H9 (cell line): Measurements from ENCODE around the gene KDM2B. TPM values are rescaled to one million over a fixed set of nuclear protein-coding genes. Genes with fewer than 3 reads are reported as not detected.

ENCODE experiments used
- DNase-seq: peaks from one replicate; pipeline ENCODE4 v3.0.0-alpha.2; 2017
- H2AFZ ChIP-seq: one replicate; pipeline ENCODE4 v1.6.1; 2013; ENCODE audit warnings: mild to moderate bottlenecking, low read length, control low read depth, moderate library complexity
- H2AK5ac ChIP-seq: 2 replicates; pipeline ENCODE4 v1.6.1; 2013; ENCODE audit warnings: low read length, control low read depth, mixed read lengths; ENCODE audit not compliant: insufficient read length
- H2BK120ac ChIP-seq: one replicate; pipeline ENCODE4 v1.6.1; 2013; ENCODE audit warnings: low read depth, mild to moderate bottlenecking, low read length, control low read depth, inconsistent platforms; ENCODE audit not compliant: poor library complexity, severe bottlenecking
- H2BK12ac ChIP-seq: 2 replicates; pipeline ENCODE4 v1.6.1; 2013; ENCODE audit warnings: low read length, control low read depth, mixed read lengths, low read depth; ENCODE audit not compliant: insufficient read length
- H2BK15ac ChIP-seq: 2 replicates; pipeline ENCODE4 v1.6.1; 2013; ENCODE audit warnings: low read depth, low read length, control low read depth
- H2BK20ac ChIP-seq: one replicate; pipeline ENCODE4 v1.6.1; 2013; ENCODE audit warnings: low read depth, mild to moderate bottlenecking, low read length, control low read depth, inconsistent platforms; ENCODE audit not compliant: poor library complexity, severe bottlenecking
- H2BK5ac ChIP-seq: 2 replicates; pipeline ENCODE4 v1.6.1; 2013; ENCODE audit warnings: low read length, control low read depth, mixed read lengths; ENCODE audit not compliant: insufficient read length
- H3K14ac ChIP-seq: 2 replicates; pipeline ENCODE4 v1.6.1; 2013; ENCODE audit warnings: low read length, control low read depth; ENCODE audit not compliant: insufficient read depth
- H3K18ac ChIP-seq: 2 replicates; pipeline ENCODE4 v1.6.1; 2013; ENCODE audit warnings: low read depth, mild to moderate bottlenecking, mixed read lengths, low read length, control low read depth; ENCODE audit not compliant: insufficient read length
- H3K23ac ChIP-seq: 2 replicates; pipeline ENCODE4 v1.6.1; 2013; ENCODE audit warnings: low read length, control low read depth, mixed read lengths, low read depth; ENCODE audit not compliant: insufficient read length
- H3K23me2 ChIP-seq: 2 replicates; pipeline ENCODE4 v1.6.1; 2013; ENCODE audit warnings: low read depth, mild to moderate bottlenecking, mixed read lengths, low read length, control low read depth; ENCODE audit not compliant: insufficient read length, poor library complexity, severe bottlenecking
- H3K27ac ChIP-seq: 2 replicates; pipeline ENCODE4 v1.5.1; 2013; ENCODE audit warnings: low read length, control low read depth, mixed read lengths, low read depth; ENCODE audit not compliant: insufficient read length
- H3K27me3 ChIP-seq: 2 replicates; pipeline ENCODE4 v1.6.1; 2013; ENCODE audit warnings: low read length, control low read depth, inconsistent platforms; ENCODE audit not compliant: insufficient read depth
- H3K4ac ChIP-seq: 2 replicates; pipeline ENCODE4 v1.6.1; 2013; ENCODE audit warnings: low read depth, mild to moderate bottlenecking, control low read depth, inconsistent platforms, low read length, moderate library complexity
- H3K4me1 ChIP-seq: 2 replicates; pipeline ENCODE4 v1.6.1; 2013; ENCODE audit warnings: low read length, control low read depth, inconsistent platforms; ENCODE audit not compliant: insufficient read depth
- H3K4me2 ChIP-seq: 2 replicates; pipeline ENCODE4 v1.6.1; 2013; ENCODE audit warnings: low read length, control low read depth, mixed read lengths; ENCODE audit not compliant: insufficient read length, insufficient read depth
- H3K56ac ChIP-seq: 2 replicates; pipeline ENCODE4 v1.6.1; 2013; ENCODE audit warnings: low read depth, mild to moderate bottlenecking, mixed read lengths, low read length, control low read depth; ENCODE audit not compliant: insufficient read length
- H3K79me1 ChIP-seq: 2 replicates; pipeline ENCODE4 v1.6.1; 2013; ENCODE audit warnings: low read depth, mild to moderate bottlenecking, moderate library complexity, low read length, control low read depth, inconsistent platforms; ENCODE audit not compliant: insufficient read depth, poor library complexity, severe bottlenecking
- H3K79me2 ChIP-seq: 2 replicates; pipeline ENCODE4 v1.6.1; 2013; ENCODE audit warnings: low read length, control low read depth, inconsistent platforms; ENCODE audit not compliant: insufficient read depth
- H3K9ac ChIP-seq: 2 replicates; pipeline ENCODE4 v1.6.1; 2013; ENCODE audit warnings: low read length, control low read depth, mixed read lengths; ENCODE audit not compliant: insufficient read length; ENCODE audit errors: extremely low read depth
- H3K9me3 ChIP-seq: one replicate; pipeline ENCODE4 v1.6.1; 2013; ENCODE audit warnings: low read depth, low read length, inconsistent platforms; ENCODE audit not compliant: control insufficient read depth
- H3T11ph ChIP-seq: one replicate; pipeline ENCODE4 v1.6.1; 2013; ENCODE audit warnings: mild to moderate bottlenecking, low read length, control low read depth, inconsistent platforms
- H4K20me1 ChIP-seq: one replicate; pipeline ENCODE4 v1.6.1; 2013; ENCODE audit not compliant: control insufficient read depth, insufficient read length, insufficient read depth
- H4K5ac ChIP-seq: 2 replicates; pipeline ENCODE4 v1.6.1; 2013; ENCODE audit warnings: low read depth, mild to moderate bottlenecking, mixed read lengths, low read length, control low read depth; ENCODE audit not compliant: insufficient read length
- H4K8ac ChIP-seq: replicated peaks from 2 replicates; pipeline ENCODE4 v1.6.1; 2013; ENCODE audit warnings: low read length, control low read depth, mixed read lengths, low read depth; ENCODE audit not compliant: insufficient read length
- H4K91ac ChIP-seq: 2 replicates; pipeline ENCODE4 v1.6.1; 2013; ENCODE audit warnings: low read depth, mild to moderate bottlenecking, moderate library complexity, mixed read lengths, low read length, control low read depth; ENCODE audit not compliant: insufficient read length
- H3K27ac Mint-ChIP-seq, 3 experiments: 2 replicates in 2 of 3; 3 replicates in 1 of 3; pipeline ENCODE4 v1.8.0; 2020 to 2021; ENCODE audit warnings: mixed read lengths in 3 of 3, mild to moderate bottlenecking in 1 of 3, moderate library complexity in 1 of 3
- H3K27me3 Mint-ChIP-seq: 2 replicates; pipeline ENCODE4 v1.8.0; 2021; ENCODE audit warnings: low read depth, mild to moderate bottlenecking, moderate library complexity, mixed read lengths
- H3K36me3 Mint-ChIP-seq, 3 experiments: 2 replicates in 2 of 3; 3 replicates in 1 of 3; pipeline ENCODE4 v1.8.0; 2020 to 2021; ENCODE audit warnings: low read depth in 3 of 3, mixed read lengths in 3 of 3; ENCODE audit not compliant: insufficient read depth in 1 of 3
- H3K4me1 Mint-ChIP-seq, 2 experiments: 2 replicates each; pipeline ENCODE4 v1.8.0; 2020; ENCODE audit warnings: mixed read lengths in 2 of 2
- H3K4me3 Mint-ChIP-seq, 2 experiments: 2 replicates in 1 of 2; 3 replicates in 1 of 2; pipeline ENCODE4 v1.8.0; 2020 to 2021; ENCODE audit warnings: mild to moderate bottlenecking in 2 of 2, mixed read lengths in 2 of 2, moderate library complexity in 1 of 2
- H3K9me3 Mint-ChIP-seq, 2 experiments: 2 replicates in 1 of 2; 3 replicates in 1 of 2; pipeline ENCODE4 v1.8.0; 2020; ENCODE audit warnings: mild to moderate bottlenecking in 2 of 2, mixed read lengths in 2 of 2, moderate library complexity in 1 of 2
- WGBS: extraction: QIAGEN DNeasy Blood & Tissue Kit; methylation state at CpG from one replicate; pipeline ENCODE4 v1.1.7; 2013; ENCODE audit warnings: missing lambda C conversion rate, low lambda C conversion rate, mixed read lengths; ENCODE audit not compliant: insufficient read length; ENCODE audit errors: extremely low coverage; 5-methylcytosine and 5-hydroxymethylcytosine counted together
- total RNA-seq: library from RNA; stranded (reverse); gene quantifications from 2 replicates; pipeline ENCODE4 v1.2.1, GENCODE V29; 2021
- TF ChIP-seq, protein P1 (sequence below): fragments of 200-600 bp; sonication (generic); conservative IDR thresholded peaks from 3 replicates; pipeline ENCODE4 v1.8.0; 2021; ENCODE audit warnings: antibody characterized with exemption, mild to moderate bottlenecking

Gene KDM2B
- total RNA-seq, 1 experiment from 2014 or later: 143 TPM

- Histone ChIP-seq H3K79me1 (no peaks in the 10 kb centered on the region), H3K23me2 (no peaks in the 10 kb centered on the region), H2BK120ac (no peak overlapping the region), H3K18ac (no peak overlapping the region), H3K14ac (no peak overlapping the region), H2BK12ac (no peak overlapping the region), H4K5ac (no peak overlapping the region), H3K9ac (no peak overlapping the region), H4K20me1 (no peaks in the 10 kb centered on the region), H4K91ac (no peak overlapping the region), H2BK5ac (no peak overlapping the region), H3K79me2 (no peaks in the 10 kb centered on the region), H3K27me3 (no peaks in the 10 kb centered on the region), H3K56ac (no peak overlapping the region), H2AK5ac (no peak overlapping the region), H4K8ac (no peak overlapping the region), H3K9me3 (no peaks in the 10 kb centered on the region), H2BK15ac (no peak overlapping the region), H3K4me1 (no peaks in the 10 kb centered on the region), H3K4ac (no peak overlapping the region), H3K4me2 (no peak overlapping the region), H3K27ac (no peak overlapping the region), H3T11ph (no peak overlapping the region), H3K23ac (no peak overlapping the region), H2BK20ac (no peak overlapping the region), H2AFZ (no peak overlapping the region)
- no CpG with 5 or more reads among the region's 6 CpGs for WGBS
- DNase-seq: no peak
- H3K27me3 Mint-ChIP-seq: no peaks in the 10 kb centered on the region
- H3K9me3 Mint-ChIP-seq: no peaks in the 10 kb centered on the region
- no peak overlapping the region for H3K4me3 Mint-ChIP-seq
- peaks cover 47 to 94% (median 87%) of the 10 kb centered on the region in 3 experiments for H3K36me3 Mint-ChIP-seq
- no peaks in the 10 kb centered on the region for H3K4me1 Mint-ChIP-seq
- TF ChIP-seq, protein P1, sequence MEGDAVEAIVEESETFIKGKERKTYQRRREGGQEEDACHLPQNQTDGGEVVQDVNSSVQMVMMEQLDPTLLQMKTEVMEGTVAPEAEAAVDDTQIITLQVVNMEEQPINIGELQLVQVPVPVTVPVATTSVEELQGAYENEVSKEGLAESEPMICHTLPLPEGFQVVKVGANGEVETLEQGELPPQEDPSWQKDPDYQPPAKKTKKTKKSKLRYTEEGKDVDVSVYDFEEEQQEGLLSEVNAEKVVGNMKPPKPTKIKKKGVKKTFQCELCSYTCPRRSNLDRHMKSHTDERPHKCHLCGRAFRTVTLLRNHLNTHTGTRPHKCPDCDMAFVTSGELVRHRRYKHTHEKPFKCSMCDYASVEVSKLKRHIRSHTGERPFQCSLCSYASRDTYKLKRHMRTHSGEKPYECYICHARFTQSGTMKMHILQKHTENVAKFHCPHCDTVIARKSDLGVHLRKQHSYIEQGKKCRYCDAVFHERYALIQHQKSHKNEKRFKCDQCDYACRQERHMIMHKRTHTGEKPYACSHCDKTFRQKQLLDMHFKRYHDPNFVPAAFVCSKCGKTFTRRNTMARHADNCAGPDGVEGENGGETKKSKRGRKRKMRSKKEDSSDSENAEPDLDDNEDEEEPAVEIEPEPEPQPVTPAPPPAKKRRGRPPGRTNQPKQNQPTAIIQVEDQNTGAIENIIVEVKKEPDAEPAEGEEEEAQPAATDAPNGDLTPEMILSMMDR: no peak
- peak overlapping the region; percentile 40 to 58 (median 49); a peak in 2 of 7 replicates for H3K27ac Mint-ChIP-seq
These were observed 149.9 kb downstream of the KDM2B start for GRCh38 chr12:121430833-121431415.
